NCI-H748 treated with DMSO at 0.1 percent for 48 hours (cell line): ENCODE measurements around the gene PRDM5.
"Not testable (repeated sequence)": the region's sequence is repeated elsewhere in the genome, so short reads cannot be mapped to it uniquely, and the experiment has no call there.

Experiments
- DNase-seq: peaks from one replicate; lab custom pipeline; 2025; lab: John Stamatoyannopoulos, UW

The PRDM5 gene

DNA sequence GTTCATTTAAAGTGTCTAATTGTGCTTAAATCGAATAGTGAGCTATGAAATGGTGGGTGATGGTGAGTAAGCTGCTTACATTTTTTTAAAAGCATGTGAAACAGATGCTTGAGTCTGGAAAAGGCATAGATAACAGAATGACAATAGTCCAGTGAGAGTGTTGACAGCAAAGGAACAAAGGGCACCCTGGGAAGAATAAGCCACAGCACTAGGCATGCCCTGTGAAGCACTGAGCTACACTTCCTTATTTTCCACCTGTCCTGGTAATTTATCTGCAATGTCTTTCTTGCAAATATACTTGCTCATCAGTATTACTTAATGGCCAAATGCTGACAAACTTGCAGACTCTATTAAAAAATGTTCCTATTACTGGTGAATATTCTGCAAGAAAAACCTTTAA lies 168.7 kb downstream of the PRDM5 start:
- DNase-seq, result peak; percentile 48

GRCh38 chr4:120750152-120750525 lies 172.4 kb downstream of the PRDM5 start:
- no peak for DNase-seq

DNA sequence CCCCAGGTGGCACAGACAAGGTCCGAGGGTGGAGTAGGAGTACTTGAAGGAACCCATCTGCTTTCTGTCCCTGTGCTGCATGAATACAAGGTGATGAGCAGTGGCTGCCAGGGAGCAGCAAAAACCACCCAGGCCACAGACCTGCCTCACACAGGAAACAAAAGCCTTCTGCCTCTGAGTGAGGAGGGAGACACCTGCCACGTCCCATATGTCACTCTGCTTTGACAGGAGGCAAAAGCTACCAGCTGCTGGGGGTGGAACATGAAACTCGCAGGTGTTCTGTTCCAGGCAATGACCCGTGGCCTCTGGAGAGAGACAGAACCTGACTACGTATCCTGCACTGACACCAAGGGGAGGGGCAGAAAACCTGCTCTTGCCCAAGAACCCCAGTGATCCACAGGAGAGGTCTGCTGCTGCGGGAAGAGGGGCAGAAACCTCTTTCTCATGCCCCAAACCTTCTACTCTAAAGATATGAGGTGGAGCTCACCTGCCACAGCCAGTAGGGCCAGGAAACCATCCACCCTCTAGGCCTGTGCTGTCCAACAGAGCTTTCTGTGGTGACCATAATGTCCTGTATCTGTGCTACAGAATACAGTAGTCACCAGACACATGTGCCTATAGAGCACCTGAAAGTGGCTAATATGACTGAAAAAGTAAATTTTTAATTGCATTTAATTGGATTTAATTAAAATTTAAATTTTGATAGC lies 172.9 kb downstream of the PRDM5 start:
- peak; percentile 38 for DNase-seq

- DNase-seq, result not testable (repeated sequence)
These were observed 180.9 kb downstream of the PRDM5 start for GRCh38 chr4:120741636-120742035.

- DNase-seq, result no peak
These were observed 186.2 kb downstream of the PRDM5 start for GRCh38 chr4:120736312-120736711.

DNA sequence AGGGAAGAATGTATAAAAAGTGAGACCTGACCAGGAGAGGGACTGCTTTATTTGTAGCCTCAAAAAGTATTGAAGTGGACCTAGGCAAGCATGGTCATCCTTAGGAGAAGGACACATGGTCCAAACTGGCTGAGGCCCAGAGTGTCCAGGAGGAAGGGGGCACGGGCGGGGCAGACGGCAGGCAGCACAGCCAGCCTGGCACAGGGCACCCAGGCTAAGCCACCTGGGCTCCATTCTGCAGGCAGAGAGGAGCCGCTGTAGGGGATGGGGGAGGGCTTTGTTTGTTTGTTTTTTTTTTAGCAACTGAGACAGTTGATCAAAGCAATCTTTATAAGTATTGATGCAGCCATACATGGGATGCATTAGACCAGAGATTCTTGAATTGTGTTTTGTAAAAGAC lies 188.6 kb downstream of the PRDM5 start:
- no peak for DNase-seq

DNA sequence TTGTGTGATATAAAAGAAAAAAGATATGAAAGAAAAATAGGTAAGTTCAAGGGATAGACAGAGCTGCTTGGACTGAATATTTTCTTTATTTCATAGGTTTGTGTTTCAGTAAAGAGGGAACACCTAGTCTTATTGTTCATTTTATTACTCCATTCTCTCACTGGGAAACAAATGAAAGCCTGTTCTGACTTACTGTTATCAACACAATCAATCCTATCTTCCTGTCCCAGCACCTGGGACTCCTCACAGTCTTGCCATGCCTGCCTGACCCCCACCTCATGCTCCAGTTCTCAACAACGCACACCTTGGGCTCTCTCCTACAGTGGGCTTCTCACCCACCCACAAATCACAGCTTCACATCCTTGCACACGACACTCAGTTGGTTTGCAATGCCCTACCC lies 189.5 kb downstream of the PRDM5 start:
- DNase-seq, result no peak

GRCh38 chr4:120731561-120731960 lies 191.0 kb downstream of the PRDM5 start:
- no peak for DNase-seq

- peak; percentile 37 for DNase-seq
These were observed 191.7 kb downstream of the PRDM5 start for GRCh38 chr4:120730777-120731320.

DNA sequence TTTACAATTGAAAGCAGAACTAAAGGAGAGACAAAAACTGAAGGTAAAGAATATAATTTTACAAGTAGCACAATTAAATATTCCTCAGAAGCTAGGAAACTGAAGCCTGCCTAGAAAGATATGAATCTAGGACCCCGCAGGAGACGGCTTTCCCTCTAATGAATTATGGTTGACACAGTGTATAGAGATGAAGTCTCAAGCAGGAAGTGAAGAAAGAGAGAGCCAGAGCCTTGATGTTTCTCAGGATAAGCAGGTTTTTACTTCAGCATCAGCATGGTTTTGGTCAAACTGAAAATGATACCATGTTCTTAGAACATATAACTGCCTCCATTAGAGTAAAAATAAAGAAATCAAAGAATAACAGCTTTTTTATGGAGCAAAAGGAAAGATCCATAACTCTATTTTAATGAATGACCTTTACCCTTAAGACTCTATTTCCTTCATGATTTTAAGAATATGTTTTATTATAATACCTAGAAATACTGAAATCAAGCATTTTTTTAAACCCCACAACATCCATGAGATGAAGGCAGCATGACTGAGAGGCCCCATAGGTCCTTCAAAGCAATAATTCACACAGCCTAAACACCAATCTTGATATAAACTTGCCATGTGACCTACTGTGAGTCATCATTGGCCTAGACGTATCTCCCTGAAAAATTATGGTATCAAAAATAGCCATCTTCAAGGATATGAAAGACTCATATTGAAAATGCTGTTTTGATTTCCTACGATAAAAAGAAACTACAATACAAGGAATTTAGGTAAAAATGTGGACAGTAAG lies 193.4 kb downstream of the PRDM5 start:
- DNase-seq, result no peak

DNA sequence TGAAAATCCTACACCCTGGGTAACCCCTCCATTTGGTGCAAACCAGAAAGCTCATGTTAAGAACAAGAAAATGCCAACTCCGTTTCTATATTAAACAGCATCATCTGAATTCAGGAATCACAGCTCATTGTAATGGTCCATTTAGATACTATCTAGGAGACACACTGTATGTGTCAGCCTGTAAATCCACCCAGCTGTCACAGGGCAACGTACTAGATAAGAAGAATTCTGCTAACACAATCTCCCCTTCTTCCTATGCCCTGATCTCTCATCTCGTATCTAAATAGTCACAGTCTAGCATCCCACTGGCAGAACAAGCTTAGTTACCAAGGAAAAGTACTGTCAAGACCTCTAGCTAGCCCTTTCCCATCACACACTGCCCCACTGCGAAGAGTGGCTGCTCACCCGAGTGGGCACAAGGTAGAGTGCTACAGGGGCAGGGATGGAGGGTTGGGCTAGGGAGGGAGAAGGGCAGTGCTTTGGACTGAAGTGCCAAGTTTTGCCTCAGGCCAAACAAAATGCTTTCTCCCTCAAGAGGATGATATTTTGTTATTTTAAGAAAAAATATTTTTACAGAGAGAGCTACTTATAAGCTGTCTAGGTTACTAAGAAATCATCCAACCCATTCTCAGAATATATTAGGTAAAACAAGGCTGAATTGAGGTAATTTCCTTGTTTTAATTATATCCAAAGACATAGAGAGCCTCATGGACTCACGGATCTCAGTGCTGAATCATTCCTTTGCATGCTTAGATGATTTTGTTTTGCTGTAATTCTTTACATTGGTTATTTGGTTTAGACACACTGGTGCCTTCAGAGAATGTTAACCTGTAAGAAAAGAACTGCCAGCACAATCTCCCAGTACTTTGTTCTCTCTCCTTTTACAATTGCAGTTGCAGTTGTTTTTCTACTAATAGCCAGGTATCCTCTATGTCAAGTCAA lies 196.6 kb downstream of the PRDM5 start:
- no peak for DNase-seq

DNA sequence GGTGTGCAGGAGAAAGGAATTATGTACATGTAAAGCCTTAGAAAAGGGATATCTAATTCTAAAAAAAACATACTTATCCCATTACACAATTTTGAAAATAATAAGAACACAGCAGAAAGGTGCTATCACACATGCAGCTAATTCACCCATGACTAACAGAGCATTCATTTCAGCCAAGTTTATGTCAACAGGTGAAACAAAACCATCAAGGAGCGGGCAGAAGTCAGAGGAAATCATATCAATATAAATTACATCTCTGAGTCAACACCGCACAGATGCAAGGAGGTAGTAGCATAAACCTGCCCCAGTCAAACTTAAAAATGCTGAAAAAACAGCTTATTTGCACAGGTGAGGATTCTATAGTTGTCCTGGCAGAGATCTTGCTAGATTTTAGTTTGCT lies 197.9 kb downstream of the PRDM5 start:
- peak; percentile 39 for DNase-seq

DNA sequence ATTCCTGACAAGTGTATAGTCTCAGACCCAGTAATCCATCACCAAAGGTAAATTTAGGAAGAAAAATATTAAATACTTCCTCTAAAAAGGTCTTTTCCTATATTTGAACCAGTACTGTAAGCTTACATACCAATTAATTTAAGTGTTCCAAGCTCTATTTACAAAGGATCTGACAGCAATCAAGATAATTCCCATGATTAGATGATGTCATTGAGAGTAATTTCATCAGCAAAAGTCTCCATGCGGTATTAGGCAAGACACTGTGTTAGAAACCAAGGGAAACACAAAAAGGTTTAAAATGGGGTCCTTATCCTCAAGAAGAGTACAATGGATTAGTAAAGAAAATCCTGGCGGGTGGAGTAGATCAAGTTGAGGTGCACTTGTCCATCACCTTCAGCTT lies 198.5 kb downstream of the PRDM5 start:
- DNase-seq, result peak; percentile 66

GRCh38 chr4:120723105-120723504 lies 199.4 kb downstream of the PRDM5 start:
- no peak for DNase-seq

- no peak for DNase-seq
These were observed 199.9 kb downstream of the PRDM5 start for GRCh38 chr4:120722655-120723054.

GRCh38 chr4:120720354-120720934 lies 202.1 kb downstream of the PRDM5 start:
- DNase-seq, result no peak

- peak; percentile 33 for DNase-seq
These were observed 203.5 kb downstream of the PRDM5 start for GRCh38 chr4:120718979-120719566.

GRCh38 chr4:120716346-120716745 lies 206.2 kb downstream of the PRDM5 start:
- DNase-seq, result no peak

GRCh38 chr4:120714417-120715010 lies 208.0 kb downstream of the PRDM5 start:
- no peak for DNase-seq

DNA sequence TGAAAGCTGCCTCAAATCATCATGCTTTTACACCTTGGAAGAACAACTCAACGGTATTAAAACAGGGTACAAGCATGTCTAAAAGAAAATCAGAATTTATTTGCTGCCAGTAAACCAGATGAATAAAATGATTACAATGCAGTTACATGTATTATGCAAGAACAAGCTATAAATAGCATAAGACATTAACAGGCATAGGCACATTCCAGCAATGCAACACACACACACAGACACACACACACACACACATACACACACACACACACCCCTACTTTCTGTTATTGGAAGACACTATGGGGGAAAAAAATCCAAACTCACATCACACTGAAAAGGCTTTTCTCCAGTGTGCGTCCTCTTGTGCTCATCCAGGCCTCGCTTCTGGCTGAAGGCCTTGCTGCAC lies 212.5 kb downstream of the PRDM5 start:
- no peak for DNase-seq

DNA sequence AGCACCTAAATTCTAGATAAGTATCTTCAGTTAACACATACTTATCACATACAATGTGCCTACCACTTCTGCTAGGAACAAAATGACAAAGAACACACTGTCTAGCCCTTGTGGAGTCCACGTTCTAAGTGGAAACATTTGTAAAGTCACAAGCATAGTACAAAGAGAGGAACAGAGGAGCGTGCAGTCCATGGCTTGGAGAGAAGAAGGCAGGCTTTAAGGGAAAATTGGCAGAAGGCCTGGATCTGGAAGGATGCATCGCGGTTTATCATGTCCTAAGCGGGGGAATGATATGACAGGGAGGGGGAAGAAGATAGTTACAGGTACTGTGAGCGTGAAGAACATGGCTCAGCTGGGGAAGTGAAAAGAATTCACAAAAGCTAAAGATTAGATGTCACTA lies 218.0 kb downstream of the PRDM5 start:
- no peak for DNase-seq
